GM19193 (cell line): ENCODE data around the gene TTC23.

Experiments used
- POLR2A ChIP-seq: IDR thresholded peaks from 4 replicates; pipeline ENCODE4 v1.6.1; 2011; ENCODE audit not compliant: insufficient read depth, insufficient read length; ENCODE audit errors: extremely low read depth

The TTC23 gene

DNA sequence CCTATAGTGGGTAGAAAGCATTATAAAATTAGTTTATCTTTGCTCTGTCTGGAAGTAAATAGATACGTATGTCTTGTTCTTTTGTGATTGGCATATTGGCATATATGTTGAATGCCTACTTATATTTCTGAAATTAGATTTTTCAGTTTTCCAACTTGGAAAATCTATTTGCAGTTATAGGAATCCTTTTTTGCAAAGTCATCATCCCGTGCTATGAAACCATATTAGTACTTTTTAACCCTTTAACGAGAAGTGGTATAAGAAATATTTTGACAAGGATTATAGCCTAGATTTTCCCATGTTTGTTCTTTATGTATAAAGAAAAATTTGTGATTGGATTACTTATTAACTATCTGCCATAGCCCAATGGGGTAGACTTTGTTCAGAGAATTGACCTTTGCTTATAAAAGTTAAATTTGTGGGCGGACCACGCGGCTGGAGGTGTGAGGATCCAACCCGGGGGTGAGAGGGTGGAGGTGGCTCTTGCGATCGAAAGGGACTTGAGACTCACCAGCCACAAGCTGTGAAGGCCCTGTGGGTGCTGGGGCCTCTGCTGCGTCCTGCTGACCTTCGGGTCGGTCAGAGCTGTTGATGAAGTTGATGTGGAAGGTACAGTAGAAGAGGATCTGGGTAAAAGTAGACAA lies 7.8 kb upstream of the TTC23 start:
- no peak for TF ChIP-seq POLR2A

DNA sequence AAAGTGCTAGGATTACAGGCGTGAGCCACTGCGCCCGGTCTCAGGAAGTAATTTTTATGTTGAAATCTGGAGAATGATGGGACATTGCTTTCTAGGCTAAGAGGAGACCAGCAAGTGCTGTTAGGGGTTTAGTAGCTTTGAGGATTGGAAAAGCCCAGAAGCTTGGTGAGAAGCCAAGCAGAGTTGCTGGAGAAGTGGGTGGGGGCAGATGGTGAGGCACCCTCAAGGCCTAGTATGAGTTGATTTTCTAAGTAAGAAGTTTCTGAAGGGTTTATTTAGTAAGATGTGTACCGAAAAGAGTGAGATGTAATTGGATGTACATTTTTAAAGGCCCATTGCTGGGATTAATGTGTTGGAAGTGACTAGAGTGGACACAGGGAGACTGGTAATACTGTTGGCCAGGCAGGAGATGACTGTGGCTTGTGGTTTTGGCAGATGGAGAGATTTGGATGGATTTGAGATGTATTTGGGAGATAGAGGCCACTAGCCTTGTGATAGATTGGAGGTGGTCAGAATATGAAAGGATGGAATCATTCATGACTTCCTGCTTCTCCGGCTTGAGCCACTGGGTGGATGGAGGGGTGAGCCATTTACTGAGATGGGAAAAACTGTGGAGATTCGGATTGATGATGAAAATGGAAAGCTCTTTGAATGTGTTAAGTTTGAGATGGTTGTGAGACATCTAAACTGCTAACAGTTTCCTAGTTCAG lies 4.2 kb upstream of the TTC23 start:
- TF ChIP-seq POLR2A, result no peak

DNA sequence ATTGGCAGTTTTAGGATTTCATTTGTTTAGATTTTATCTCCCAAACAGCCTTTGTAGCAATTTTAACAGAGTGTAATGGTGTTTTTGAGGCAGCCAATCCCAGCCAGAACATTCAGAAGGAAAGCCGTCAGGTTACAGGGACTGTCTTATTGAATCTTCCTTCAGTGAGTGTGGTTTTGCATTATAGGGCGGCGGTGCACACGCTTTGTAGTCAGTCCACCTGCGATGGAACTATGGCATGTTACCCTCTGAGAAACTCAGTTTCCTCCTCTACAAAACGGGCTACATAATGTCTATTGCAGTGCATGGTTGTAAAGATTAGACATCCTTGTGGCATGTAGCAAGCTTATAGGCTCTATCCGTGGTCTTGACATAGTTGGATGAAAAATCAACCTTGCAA lies 2.9 kb upstream of the TTC23 start:
- no peak for TF ChIP-seq POLR2A

GRCh38 chr15:99250857-99251841 lies 1.8 kb upstream of the TTC23 start, which contains the start of gene LRRC28:
Gene LRRC28, plus strand, starts transcription at chr15:99251481. Its CDS starts 4,477 bp downstream, at chr15:99255958.
- TF ChIP-seq POLR2A, result peak; percentile 92

DNA sequence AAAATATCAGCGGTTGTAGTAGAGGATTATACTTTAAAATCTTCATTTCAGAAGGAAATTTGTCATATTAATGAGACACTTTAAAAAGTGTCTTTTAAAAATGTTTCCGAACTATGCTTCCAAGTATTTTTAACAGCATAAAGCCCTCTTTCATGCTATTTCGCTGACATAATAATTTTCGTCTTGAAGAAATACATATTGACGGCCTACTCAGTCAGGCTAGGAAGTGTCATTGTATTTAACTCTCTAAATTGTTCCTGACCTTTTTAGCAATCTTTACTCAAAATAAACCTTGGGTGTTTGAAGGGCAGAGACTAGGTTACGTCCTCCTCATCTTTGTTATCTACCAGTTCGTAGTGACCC lies 1.1 kb upstream of the TTC23 start:
- no peak for TF ChIP-seq POLR2A

DNA sequence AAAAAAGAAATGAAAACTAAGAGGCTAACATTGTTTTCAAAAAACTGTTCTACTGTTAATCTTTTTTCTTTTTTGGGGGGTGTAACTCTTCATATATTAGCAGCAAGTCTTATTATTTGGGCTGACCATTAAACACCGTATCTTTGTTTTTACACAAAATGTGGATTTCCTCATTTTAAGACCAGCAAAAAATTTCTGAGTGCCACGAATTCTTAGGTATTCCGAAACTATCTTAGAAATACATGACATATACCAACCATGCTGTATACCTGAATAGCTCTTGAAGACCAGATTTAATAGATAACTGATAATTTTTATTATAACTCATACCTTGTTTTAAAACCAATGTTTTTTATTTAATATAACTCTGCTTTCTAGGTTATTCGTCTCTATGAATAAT lies 620 bp upstream of the TTC23 start:
- no peak for TF ChIP-seq POLR2A

DNA sequence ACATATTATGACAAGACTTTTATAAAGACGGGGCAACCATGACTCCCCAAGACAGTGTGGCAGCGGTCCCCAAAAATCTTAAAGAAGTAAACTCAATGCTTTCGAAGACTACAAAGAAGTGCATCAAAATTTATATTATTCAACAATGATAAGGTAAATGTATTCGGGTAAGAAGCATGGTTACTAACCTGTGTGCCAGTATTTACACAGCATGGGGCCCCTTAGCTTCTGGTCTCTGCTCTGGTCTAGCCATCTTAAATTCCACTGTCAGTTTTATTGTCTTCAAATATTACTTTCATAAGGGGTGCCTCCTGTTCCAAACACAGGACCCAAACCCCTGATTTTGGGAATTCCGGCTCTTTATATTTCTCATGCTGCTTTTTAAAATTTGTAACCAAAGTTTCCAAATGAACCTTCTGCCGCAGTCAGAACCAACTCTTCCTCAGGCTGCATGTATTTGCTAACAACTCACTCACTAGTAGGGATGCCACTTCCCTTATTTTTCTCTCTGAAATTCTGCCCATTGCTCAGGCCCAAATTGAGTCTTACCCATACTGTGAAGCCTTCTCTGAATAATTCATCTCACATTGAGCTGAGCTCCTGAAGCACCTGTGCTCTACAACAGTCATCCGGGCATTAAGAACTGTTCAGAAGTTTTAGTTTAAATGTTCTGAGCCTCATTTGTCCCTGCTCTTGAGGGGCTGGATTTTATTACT lies 1.2 kb downstream of the TTC23 start:
- TF ChIP-seq POLR2A, result no peak

- TF ChIP-seq POLR2A, result no peak
Measured at GRCh38 chr15:99247062-99247461, 2.3 kb downstream of the TTC23 start.

GRCh38 chr15:99244306-99244705 lies 5.1 kb downstream of the TTC23 start:
- TF ChIP-seq POLR2A, result no peak

DNA sequence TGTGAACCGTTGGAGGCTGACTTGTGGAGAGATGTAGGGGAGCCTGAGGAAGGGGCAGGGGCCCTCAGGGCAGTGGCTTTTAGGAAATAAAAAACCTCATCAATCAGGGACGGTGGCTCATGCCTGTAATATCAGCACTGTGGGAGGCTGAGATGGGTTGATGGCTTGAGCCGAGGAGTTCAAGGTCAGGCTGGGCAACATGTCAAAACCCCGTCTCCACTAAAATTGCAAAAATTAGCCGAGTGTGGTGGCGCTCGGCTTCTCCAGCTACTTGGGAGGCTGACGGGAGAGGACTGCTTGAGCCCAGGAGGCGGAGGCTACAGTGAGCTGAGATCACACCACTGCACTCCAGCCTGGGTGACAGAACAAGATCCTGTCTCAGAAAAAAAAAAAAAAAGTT lies 7.6 kb downstream of the TTC23 start:
- no peak for TF ChIP-seq POLR2A

DNA sequence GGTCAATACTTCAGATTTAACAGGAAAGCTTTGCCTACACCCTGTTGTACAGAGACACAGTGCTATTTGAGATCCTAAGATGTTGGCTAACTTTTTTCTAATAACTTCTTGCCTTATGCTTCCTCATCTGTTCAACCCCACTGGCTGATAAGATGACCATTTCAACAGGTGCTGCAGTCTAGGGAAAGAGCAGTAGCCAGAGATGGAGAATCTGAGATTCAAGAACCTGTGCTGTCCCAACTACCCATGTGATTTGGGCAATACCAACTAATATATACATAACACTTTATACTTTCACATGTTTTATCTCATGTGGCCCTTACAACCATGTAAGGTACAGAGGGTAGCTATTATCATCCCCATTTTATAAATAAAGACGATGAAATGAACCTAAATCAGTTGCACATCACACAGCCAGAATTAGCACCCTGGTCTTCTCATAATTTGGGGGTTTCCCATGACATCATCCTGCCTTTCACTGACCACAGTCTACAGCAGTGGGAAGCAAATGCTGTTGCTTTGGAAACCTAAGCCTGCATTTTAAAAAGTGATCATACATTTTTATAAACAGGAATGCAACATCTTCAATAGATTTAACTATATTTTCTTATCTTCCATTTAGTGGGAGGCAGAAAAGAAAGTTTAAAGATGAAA lies 9.7 kb downstream of the TTC23 start:
- no peak for TF ChIP-seq POLR2A

GRCh38 chr15:99238849-99239248 lies 10.5 kb downstream of the TTC23 start:
- no peak for TF ChIP-seq POLR2A

DNA sequence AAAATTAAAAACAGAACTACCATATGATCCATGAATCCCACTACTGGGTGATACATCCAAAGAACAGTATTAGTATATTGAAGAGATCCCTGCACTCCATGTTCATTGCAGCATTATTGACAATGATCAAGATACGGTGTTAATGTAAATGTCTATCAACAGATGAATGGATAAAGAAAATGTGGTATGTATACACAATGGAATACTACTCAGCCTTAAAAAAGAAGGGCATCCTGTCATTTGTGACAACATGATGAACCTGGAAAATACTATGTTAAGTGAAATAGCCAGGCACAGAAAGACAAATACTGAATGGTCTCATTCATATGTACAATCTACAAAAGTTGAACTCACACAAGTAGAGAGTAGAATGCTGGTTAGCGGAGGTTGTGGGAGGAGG lies 16.6 kb downstream of the TTC23 start:
- TF ChIP-seq POLR2A, result no peak

DNA sequence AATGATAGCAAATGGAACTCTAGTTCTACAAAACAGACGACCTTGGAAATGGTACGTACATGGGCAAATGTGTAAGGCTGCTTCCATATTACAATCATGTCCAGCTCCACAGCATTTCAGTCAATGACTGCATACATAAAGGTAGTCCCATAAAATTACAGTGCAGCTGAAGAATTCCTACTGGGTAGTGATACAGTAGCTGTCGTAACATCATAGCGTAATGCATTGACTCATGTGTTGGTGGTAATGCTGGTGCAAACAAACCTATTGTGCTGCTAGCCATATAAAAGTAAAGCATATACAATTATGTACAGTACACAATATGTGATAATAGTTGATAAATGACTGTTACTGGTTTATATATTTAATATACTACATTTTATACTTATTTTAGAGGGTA lies 18.5 kb downstream of the TTC23 start:
- no peak for TF ChIP-seq POLR2A
